BE2C (cell line): ENCODE data around the gene GLG1.

ENCODE experiments used
- DNase-seq: peaks from one replicate; pipeline ENCODE4 v3.0.0-alpha.2; 2020
- H3K27me3 ChIP-seq: fragments of 250-450 bp; sonication (Bioruptor Pico); 2 replicates; pipeline ENCODE4 v1.5.1; 2020; ENCODE audit warnings: mild to moderate bottlenecking
- H3K36me3 ChIP-seq: fragments of 250-450 bp; sonication (Bioruptor Pico); 2 replicates; pipeline ENCODE4 v1.5.1; 2020; ENCODE audit warnings: mild to moderate bottlenecking
- H3K4me1 ChIP-seq: fragments of 250-450 bp; sonication (Bioruptor Pico); 2 replicates; pipeline ENCODE4 v1.5.1; 2020
- H3K4me3 ChIP-seq: 2 replicates; pipeline ENCODE4 v1.5.1; 2011; ENCODE audit warnings: low read depth, low read length
- H3K9me3 ChIP-seq: fragments of 250-450 bp; sonication (Bioruptor Pico); 2 replicates; pipeline ENCODE4 v1.5.1; 2020
- CTCF ChIP-seq: IDR thresholded peaks from 2 replicates; pipeline ENCODE4 v1.5.1; 2012; ENCODE audit warnings: mild to moderate bottlenecking, low read depth, low read length

The GLG1 gene

GRCh38 chr16:74565378-74565777 is 41.5 kb downstream of the GLG1 start:
- TF ChIP-seq CTCF: no peak
- H3K4me3 ChIP-seq: no peak overlapping the region
- H3K36me3 ChIP-seq: peaks cover 7% of the 10 kb centered on the region; the same call in 1 of the 2 replicates
- peaks cover 5% of the 10 kb centered on the region for H3K4me1 ChIP-seq
- H3K27me3 ChIP-seq: no peaks in the 10 kb centered on the region
- DNase-seq: no peak
- no peaks in the 10 kb centered on the region for H3K9me3 ChIP-seq

GRCh38 chr16:74564451-74564984 is 42.4 kb downstream of the GLG1 start:
- no peaks in the 10 kb centered on the region for H3K9me3 ChIP-seq
- peaks cover 5% of the 10 kb centered on the region for H3K4me1 ChIP-seq
- H3K36me3 ChIP-seq: peaks cover 7% of the 10 kb centered on the region; the same call in 1 of the 2 replicates
- H3K27me3 ChIP-seq: no peaks in the 10 kb centered on the region
- no peak overlapping the region for H3K4me3 ChIP-seq
- no peak for DNase-seq
- TF ChIP-seq CTCF: no peak

- no peaks in the 10 kb centered on the region for H3K27me3 ChIP-seq
- TF ChIP-seq CTCF: no peak
- peaks cover 5% of the 10 kb centered on the region for H3K4me1 ChIP-seq
- no peak for DNase-seq
- H3K4me3 ChIP-seq: no peak overlapping the region
- H3K36me3 ChIP-seq: peaks cover 7% of the 10 kb centered on the region; the same call in 1 of the 2 replicates
- no peaks in the 10 kb centered on the region for H3K9me3 ChIP-seq
Measured at GRCh38 chr16:74563828-74564263, 43.1 kb downstream of the GLG1 start.

- H3K27me3 ChIP-seq: no peaks in the 10 kb centered on the region
- no peak overlapping the region for H3K4me3 ChIP-seq
- no peak for TF ChIP-seq CTCF
- peaks cover 5% of the 10 kb centered on the region for H3K4me1 ChIP-seq
- no peak for DNase-seq
- no peaks in the 10 kb centered on the region for H3K9me3 ChIP-seq
- peaks cover 7% of the 10 kb centered on the region; the same call in 1 of the 2 replicates for H3K36me3 ChIP-seq
Measured at GRCh38 chr16:74562117-74562516, 44.8 kb downstream of the GLG1 start.

- H3K4me3 ChIP-seq: no peak overlapping the region
- no peak for DNase-seq
- H3K27me3 ChIP-seq: no peaks in the 10 kb centered on the region
- H3K9me3 ChIP-seq: no peaks in the 10 kb centered on the region
- H3K36me3 ChIP-seq: peaks cover 7% of the 10 kb centered on the region; the same call in 1 of the 2 replicates
- no peak for TF ChIP-seq CTCF
- H3K4me1 ChIP-seq: peaks cover 5% of the 10 kb centered on the region
Measured at GRCh38 chr16:74561626-74562025, 45.3 kb downstream of the GLG1 start.

GRCh38 chr16:74560912-74561311 is 46.0 kb downstream of the GLG1 start:
- TF ChIP-seq CTCF: no peak
- H3K4me3 ChIP-seq: no peak overlapping the region
- DNase-seq: no peak

More at GRCh38 chr16:74560912-74561311, 46.0 kb downstream of the GLG1 start:
- H3K9me3 ChIP-seq: no peaks in the 10 kb centered on the region
- H3K4me1 ChIP-seq: peaks cover 5% of the 10 kb centered on the region
- H3K27me3 ChIP-seq: no peaks in the 10 kb centered on the region
- peaks cover 7% of the 10 kb centered on the region; the same call in 1 of the 2 replicates for H3K36me3 ChIP-seq
